ENCODE results near the gene SPIRE1. TPM values are rescaled to one million over a fixed set of nuclear protein-coding genes. Genes with fewer than 3 reads are reported as not detected.
A peak's percentile ranks its signal among the peaks of the same experiment; 100 is the strongest.
"Not testable (repeated sequence)": the region's sequence is repeated elsewhere in the genome, so short reads cannot be mapped to it uniquely, and the experiment has no call there.

The SPIRE1 gene
- total RNA-seq, 4 donors from 2014 or later, result 25.3 to 39.5 (median 30.6) TPM

- Histone ChIP-seq H3K4me1 (peaks cover 12 to 29% of the 10 kb centered on the region in 2 donors), H3K27ac (peak overlapping the region; percentile 32 to 50 (median 43))
- H3K4me3 ChIP-seq (replicated peaks in 1 of 3); H3K36me3 ChIP-seq; intact Hi-C loops (cut with DNase I); H3K27me3 ChIP-seq; H3K9me3 ChIP-seq: not testable (repeated sequence)
- DNase-seq, result peak; percentile 96 to 97
- 57 to 61% methylated on average over 13 of the region's 13 CpGs for WGBS, 2 donors
- peak in 4 of 6 experiments; percentile 30 to 47 (median 36) for TF ChIP-seq CTCF (IDR thresholded peaks at IDR 0.05)
These were observed 105.7 kb downstream of the SPIRE1 start for GRCh38 chr18:12551943-12552878.

DNA sequence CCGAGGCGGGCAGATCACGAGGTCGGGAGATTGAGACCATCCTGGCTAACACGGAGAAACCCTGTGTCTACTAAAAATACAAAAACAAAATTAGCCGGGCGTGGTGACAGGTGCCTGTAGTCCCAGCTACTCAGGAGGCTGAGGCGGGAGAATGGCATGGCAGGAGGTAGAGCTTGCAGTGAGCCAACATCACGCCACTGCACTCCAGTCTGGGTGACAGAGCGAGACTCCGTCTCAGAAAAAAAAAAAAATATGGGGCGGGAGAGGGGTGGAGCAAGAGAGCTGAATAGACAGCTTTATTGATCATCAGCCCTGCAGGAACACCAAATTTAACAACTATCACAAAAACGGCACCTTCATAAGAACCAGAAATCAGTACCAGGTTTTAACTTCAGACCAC is 106.4 kb downstream of the SPIRE1 start:
- intact Hi-C loops (cut with DNase I), result not testable (repeated sequence)

DNA sequence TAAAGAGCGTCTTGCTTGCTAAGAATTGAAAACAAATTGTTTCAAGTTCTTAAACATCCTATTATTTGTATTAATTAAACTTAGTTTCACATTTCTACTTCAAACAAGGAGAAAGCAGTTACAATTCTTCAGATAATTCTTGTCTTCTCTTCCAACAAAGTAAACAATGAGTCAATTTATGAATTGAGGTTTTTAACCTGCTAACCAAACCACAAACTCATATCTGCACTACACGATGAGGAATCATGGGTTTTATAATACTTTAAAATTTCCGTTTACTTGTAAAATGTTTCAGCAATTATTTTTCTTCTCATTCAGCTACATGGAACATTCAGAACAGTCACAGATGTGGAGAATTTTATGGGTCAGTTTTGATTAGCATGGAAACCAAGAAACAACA is 114.2 kb downstream of the SPIRE1 start:
- no peak for DNase-seq
- H3K27ac ChIP-seq, result no peak overlapping the region
- no peaks in the 10 kb centered on the region for H3K4me1 ChIP-seq
- 86 to 94% methylated on average over 3 of the region's 3 CpGs for WGBS, 2 donors
- intact Hi-C loops (cut with DNase I), result no loop called here
- H3K36me3 ChIP-seq, result no peaks in the 10 kb centered on the region
- H3K4me3 ChIP-seq (replicated peaks in 1 of 3), result no peak overlapping the region
- no peak for TF ChIP-seq CTCF (IDR thresholded peaks at IDR 0.05)
- no peak for TF ChIP-seq POLR2A (IDR thresholded peaks at IDR 0.05)
- H3K9me3 ChIP-seq, result no peaks in the 10 kb centered on the region
- H3K27me3 ChIP-seq, result no peaks in the 10 kb centered on the region

More for the DNA sequence above, 106.4 kb downstream of the SPIRE1 start:
- not testable (repeated sequence) for H3K4me3 ChIP-seq (replicated peaks in 1 of 3); H3K27me3 ChIP-seq; H3K9me3 ChIP-seq; H3K36me3 ChIP-seq
- WGBS, 2 donors, result 68 to 71% methylated on average over 13 of the region's 13 CpGs
- peak; percentile 60 to 70 for DNase-seq
- H3K4me1 ChIP-seq, result peaks cover 12 to 29% of the 10 kb centered on the region in 2 donors
- H3K27ac ChIP-seq, result peak overlapping the region; percentile 32 to 50 (median 43)

DNA sequence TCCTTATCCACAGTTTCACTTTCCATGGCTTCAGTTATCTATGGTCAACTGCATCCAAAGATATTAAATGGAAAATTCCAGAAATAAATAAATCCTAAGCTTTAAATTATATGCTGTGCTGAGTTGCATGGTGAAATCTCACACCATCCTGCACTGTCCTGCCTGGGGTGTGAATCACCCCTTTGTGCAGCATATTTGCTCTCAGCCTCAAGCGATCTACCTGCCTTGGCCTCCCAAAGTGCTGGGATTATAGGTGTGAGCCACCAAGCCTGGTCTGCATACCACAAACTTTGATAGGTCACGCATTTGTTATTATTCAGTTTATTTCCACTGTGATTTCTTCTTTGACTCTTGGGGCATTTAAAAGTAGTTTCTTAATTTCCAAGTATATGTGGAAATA is 117.2 kb downstream of the SPIRE1 start:
- Histone ChIP-seq H3K4me3 (replicated peaks in 1 of 3) (no peak overlapping the region), H3K9me3 (no peaks in the 10 kb centered on the region), H3K36me3 (no peaks in the 10 kb centered on the region), H3K27ac (no peak overlapping the region), H3K4me1 (no peaks in the 10 kb centered on the region), H3K27me3 (no peaks in the 10 kb centered on the region)
- intact Hi-C loops (cut with DNase I), result no loop called here
- TF ChIP-seq POLR2A (IDR thresholded peaks at IDR 0.05) (no peak), CTCF (IDR thresholded peaks at IDR 0.05) (no peak)
- WGBS, 2 donors, result 96 to 100% methylated on average over 2 of the region's 2 CpGs
- no peak for DNase-seq

- DNase-seq, result peak in 1 of 2 donors; percentile 15
- H3K4me1 ChIP-seq; H3K9me3 ChIP-seq; H3K36me3 ChIP-seq; H3K27me3 ChIP-seq; H3K4me3 ChIP-seq (replicated peaks in 1 of 3); H3K27ac ChIP-seq: not testable (repeated sequence)
- 95 to 96% methylated on average over 4 of the region's 4 CpGs for WGBS, 2 donors
- intact Hi-C loops (cut with DNase I), result loop anchor here (5.0 kb wide), 1 partner anchor 123 kb away; no protein-coding TSS in a partner anchor
These were observed 118.7 kb downstream of the SPIRE1 start for GRCh38 chr18:12539158-12539557.

DNA sequence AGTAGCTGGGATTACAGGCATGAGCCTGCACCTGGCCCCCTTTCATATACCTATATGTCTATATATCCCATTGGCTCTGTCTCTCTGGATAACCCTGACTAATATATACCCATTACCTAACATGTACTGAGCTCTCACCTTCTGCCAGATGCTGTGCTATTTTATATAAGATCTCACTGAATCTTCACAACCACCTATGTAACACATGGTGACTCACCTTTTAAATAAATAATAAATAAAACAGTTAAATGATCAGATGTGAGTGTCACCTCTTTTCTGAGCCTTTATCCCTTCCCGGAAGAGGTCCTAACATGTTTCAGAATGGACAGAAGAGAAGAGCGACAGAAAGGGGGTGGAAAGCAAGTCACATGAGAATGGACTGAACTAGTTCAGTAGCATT is 123.1 kb downstream of the SPIRE1 start:
- TF ChIP-seq POLR2A (IDR thresholded peaks at IDR 0.05) (no peak), CTCF (IDR thresholded peaks at IDR 0.05) (no peak)
- no peaks in the 10 kb centered on the region for H3K36me3 ChIP-seq
- WGBS, 2 donors, result 96 to 100% methylated on average over 2 of the region's 2 CpGs
- no peaks in the 10 kb centered on the region for H3K9me3 ChIP-seq
- intact Hi-C loops (cut with DNase I), result loop anchor here (5.0 kb wide), 1 partner anchor 127 kb away; no protein-coding TSS in a partner anchor
- H3K4me1 ChIP-seq, result no peaks in the 10 kb centered on the region
- no peaks in the 10 kb centered on the region for H3K27me3 ChIP-seq
- no peak overlapping the region for H3K27ac ChIP-seq
- no peak overlapping the region for H3K4me3 ChIP-seq (replicated peaks in 1 of 3)
- DNase-seq, result no peak
